Ovary (tissue), 9 donors: ENCODE data around the gene MARCHF3. TPM values are rescaled to one million over a fixed set of nuclear protein-coding genes. Genes with fewer than 3 reads are reported as not detected.

ENCODE experiments used
- DNase-seq, 5 donors: peaks; one replicate each; pipeline ENCODE4 v3.0.0-alpha.2; 2019 to 2020
- H3K27ac ChIP-seq, 2 donors: fragments of 200-600 bp; one replicate each; pipeline versions ENCODE4 v1.5.1 to v1.8.0; 2019 to 2022
- H3K27me3 ChIP-seq: fragments of 200-600 bp; one replicate; pipeline ENCODE4 v1.8.0; 2022
- H3K36me3 ChIP-seq: fragments of 200-600 bp; sonication (generic); one replicate; pipeline ENCODE4 v1.5.1; 2019
- H3K4me1 ChIP-seq: one replicate; pipeline ENCODE4 v1.8.1; 2013; ENCODE audit warnings: mild to moderate bottlenecking, moderate library complexity; ENCODE audit not compliant: insufficient read depth
- H3K4me3 ChIP-seq: fragments of 200-600 bp; sonication (generic); one replicate; pipeline ENCODE4 v1.5.1; 2017
- H3K9me3 ChIP-seq, 2 donors: fragments of 200-600 bp in 1 of 2; sonication (generic) in 1 of 2; one replicate each; pipeline versions ENCODE4 v1.5.1 to v1.8.1; 2013 to 2019; ENCODE audit warnings: mild to moderate bottlenecking in 1 of 2, moderate library complexity in 1 of 2
- EP300 ChIP-seq: sonication (generic); formaldehyde crosslinking; IDR thresholded peaks from one replicate; pipeline ENCODE4 v1.6.1; 2017; ENCODE audit warnings: antibody characterized with exemption
- POLR2A ChIP-seq: fragments of 450-650 bp; IDR thresholded peaks from one replicate; pipeline ENCODE4 v1.6.1; 2017; ENCODE audit warnings: antibody characterized with exemption, mild to moderate bottlenecking, moderate library complexity
- WGBS, 3 donors: extraction: QIAGEN DNeasy Blood & Tissue Kit in 1 of 3; methylation state at CpG; one replicate each; pipeline versions ENCODE4 v1.1.5 to v1.1.7; 2013 to 2017; 5-methylcytosine and 5-hydroxymethylcytosine counted together
- intact Hi-C, 4 donors: fragments of 100-400 bp; cut with DNase I; formaldehyde crosslinking; loops; one replicate each; pipeline versions ENCODE4 v1.11.0 to v1.15.1; 2022 to 2023
- polyA plus RNA-seq, 2 donors: library from polyadenylated mRNA; stranded (reverse); fragments of 200-250 nt in 1 of 2; fragments of 350-450 nt in 1 of 2; fragmentation: Illumina TruSeq in 1 of 2; extraction: RNeasy Lipid Tissue Mini Kit (QIAGEN cat#74804) in 1 of 2; gene quantifications; one replicate each; pipeline ENCODE4 v1.2.3, GENCODE V29; 2013 to 2014
- total RNA-seq, 7 donors: library from RNA; depleted of rRNA in 2 of 7; stranded (reverse); fragments of >200 nt in 2 of 7; fragmentation: NEBNext Ultra II Directional in 3 of 7; extraction: Animal tissue kit (Norgen Biotek cat#: 25700) in 3 of 7; gene quantifications; one replicate each; pipeline versions ENCODE4 v1.1.0 to v1.2.4, GENCODE V29; 2016 to 2023
- TF ChIP-seq, protein P1 (sequence below), 3 donors: fragments of 450-650 bp in 2 of 3; fragments of 200-600 bp in 1 of 3; IDR thresholded peaks; one replicate each; pipeline versions ENCODE4 v1.5.1 to v1.8.0; 2016 to 2022; ENCODE audit warnings: antibody characterized with exemption in 3 of 3, mild to moderate bottlenecking in 1 of 3
- donor health status: DM: no; HTN: no; CAD: no; lungs with moderate emphysema.
- donor health status: DM: no; HTN: no; CAD: no.
- donor health status: Bipolar disorder and iron deficiency.
- donor health status: DM: yes; HTN: yes; CAD: no.
- donor health status: DM: no; HTN: no; CAD: no.
- donor health status: DM: yes; HTN: yes; CAD: no.

Gene MARCHF3
- total and polyA plus RNA-seq, 9 donors, result 2.1 to 13.8 (median 4.5) TPM

DNA sequence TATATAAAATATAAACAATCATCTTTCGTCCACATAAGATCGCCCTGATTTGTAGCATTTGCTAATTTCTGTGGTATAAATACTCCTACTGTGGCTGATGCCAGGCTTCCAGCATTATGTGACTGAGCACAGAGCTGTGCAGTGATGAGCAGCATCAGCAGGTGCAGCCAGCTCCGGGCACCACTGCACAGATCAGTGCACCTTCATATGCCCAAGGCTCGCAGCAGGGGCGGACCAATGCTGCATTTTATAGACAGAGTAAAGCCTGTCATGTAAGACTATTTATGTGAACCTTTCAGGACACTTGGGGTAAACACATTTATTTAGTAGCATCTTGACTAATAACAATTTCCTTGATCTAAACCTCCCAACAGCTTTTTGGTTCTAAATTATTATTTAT is 200.3 kb downstream of the MARCHF3 start:
- no peaks in the 10 kb centered on the region for H3K36me3 ChIP-seq
- H3K27ac ChIP-seq, result no peak overlapping the region
- 91 to 96% (median 93%) methylated on average over 5 of the region's 5 CpGs for WGBS, 3 donors
- H3K4me1 ChIP-seq, result no peaks in the 10 kb centered on the region
- no peak for DNase-seq
- intact Hi-C loops, result loop anchor here in 1 of 4 donors (10.0 kb wide), 1 partner anchor 665 kb away; no protein-coding TSS in a partner anchor
- H3K27me3 ChIP-seq, result no peaks in the 10 kb centered on the region
- H3K4me3 ChIP-seq, result no peak overlapping the region
- no peak for TF ChIP-seq POLR2A
- TF ChIP-seq, protein P1, sequence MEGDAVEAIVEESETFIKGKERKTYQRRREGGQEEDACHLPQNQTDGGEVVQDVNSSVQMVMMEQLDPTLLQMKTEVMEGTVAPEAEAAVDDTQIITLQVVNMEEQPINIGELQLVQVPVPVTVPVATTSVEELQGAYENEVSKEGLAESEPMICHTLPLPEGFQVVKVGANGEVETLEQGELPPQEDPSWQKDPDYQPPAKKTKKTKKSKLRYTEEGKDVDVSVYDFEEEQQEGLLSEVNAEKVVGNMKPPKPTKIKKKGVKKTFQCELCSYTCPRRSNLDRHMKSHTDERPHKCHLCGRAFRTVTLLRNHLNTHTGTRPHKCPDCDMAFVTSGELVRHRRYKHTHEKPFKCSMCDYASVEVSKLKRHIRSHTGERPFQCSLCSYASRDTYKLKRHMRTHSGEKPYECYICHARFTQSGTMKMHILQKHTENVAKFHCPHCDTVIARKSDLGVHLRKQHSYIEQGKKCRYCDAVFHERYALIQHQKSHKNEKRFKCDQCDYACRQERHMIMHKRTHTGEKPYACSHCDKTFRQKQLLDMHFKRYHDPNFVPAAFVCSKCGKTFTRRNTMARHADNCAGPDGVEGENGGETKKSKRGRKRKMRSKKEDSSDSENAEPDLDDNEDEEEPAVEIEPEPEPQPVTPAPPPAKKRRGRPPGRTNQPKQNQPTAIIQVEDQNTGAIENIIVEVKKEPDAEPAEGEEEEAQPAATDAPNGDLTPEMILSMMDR (IDR thresholded peaks at IDR 0.05), result no peak
- no peak for TF ChIP-seq EP300
- H3K9me3 ChIP-seq, result no peaks in the 10 kb centered on the region

DNA sequence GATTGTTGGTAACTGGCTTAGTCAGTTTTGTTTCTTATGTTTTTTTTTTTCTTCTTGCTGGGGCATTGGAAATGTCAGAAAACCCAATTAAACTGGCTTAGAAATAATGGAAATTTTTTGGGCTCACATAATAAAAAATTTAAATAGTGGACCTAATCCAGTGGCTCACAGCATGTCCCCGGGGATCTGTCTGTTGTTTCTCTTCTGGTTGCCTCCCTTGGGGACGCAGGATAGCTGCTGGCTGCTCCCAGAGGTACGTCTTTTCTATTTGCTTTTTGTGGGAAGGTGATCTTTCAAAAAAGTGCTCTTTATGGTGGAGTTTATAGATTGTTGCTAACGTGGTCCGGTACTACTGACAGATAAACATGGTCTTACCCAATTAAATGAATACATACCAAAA is 201.3 kb downstream of the MARCHF3 start:
- 89 to 92% (median 92%) methylated on average over 5 of the region's 5 CpGs for WGBS, 3 donors
- no peak overlapping the region for H3K4me3 ChIP-seq
- no peak overlapping the region for H3K27ac ChIP-seq
- no peak for TF ChIP-seq POLR2A
- TF ChIP-seq, protein P1 (IDR thresholded peaks at IDR 0.05), result no peak
- no peak for TF ChIP-seq EP300
- H3K4me1 ChIP-seq, result no peaks in the 10 kb centered on the region
- intact Hi-C loops, result no loop called here
- H3K27me3 ChIP-seq, result no peaks in the 10 kb centered on the region
- DNase-seq, result no peak
- no peaks in the 10 kb centered on the region for H3K9me3 ChIP-seq
- no peaks in the 10 kb centered on the region for H3K36me3 ChIP-seq

DNA sequence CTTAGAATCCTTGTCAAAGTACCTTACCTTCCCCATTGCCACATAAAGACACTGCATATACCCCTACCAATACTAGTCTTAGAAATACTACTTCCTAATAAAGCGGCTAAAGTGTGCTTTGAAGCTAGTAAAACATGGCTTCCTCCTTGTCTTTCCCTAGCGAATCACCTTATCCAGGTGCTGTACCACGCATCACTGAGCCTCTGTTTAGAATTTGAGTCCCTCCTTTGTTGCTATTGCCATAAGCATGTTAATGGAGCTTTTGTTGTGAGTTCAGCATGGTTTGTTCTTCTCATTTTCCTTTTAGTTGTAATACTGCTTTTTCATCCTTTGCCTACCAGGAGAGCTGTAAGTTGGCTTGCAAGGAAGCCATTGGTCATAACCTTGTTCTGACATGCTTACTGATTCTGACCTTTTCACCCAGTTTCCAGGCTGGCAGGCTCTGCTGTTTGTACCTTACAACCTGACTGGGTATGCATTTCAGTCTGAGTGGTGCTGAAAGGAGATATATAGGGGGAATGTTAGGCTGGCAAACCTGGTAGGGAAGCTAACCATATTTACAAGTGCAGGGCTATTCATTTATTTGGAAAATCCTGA is 203.6 kb downstream of the MARCHF3 start:
- no peaks in the 10 kb centered on the region for H3K36me3 ChIP-seq
- H3K4me3 ChIP-seq, result no peak overlapping the region
- H3K4me1 ChIP-seq, result no peaks in the 10 kb centered on the region
- no peak overlapping the region for H3K27ac ChIP-seq
- no peaks in the 10 kb centered on the region for H3K9me3 ChIP-seq
- 66 to 81% (median 78%) methylated on average over 3 of the region's 3 CpGs for WGBS, 3 donors
- no peaks in the 10 kb centered on the region for H3K27me3 ChIP-seq
- intact Hi-C loops, result no loop called here
- TF ChIP-seq EP300 (no peak), POLR2A (no peak)
- TF ChIP-seq, protein P1 (IDR thresholded peaks at IDR 0.05), result no peak
- DNase-seq, result no peak

DNA sequence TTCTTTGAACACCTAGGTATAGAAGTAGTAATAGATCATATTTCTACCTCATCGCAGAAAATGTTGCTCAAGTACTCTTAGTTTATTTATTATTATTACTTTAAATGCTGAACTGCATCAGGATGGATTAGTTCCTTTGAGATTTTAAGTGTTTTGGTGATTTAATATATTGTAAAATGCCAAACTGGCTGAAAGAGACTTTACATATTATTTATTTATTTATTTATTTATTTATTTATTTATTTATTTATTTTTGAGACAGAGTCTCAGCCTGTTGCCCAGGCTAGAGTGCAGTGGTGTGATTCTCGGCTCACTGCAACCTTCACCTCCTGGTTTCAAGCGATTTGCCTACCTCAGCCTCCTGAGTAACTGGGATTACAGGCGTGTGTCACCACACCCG is 211.1 kb downstream of the MARCHF3 start:
- WGBS, 3 donors, result 97 to 99% (median 98%) methylated on average over 5 of the region's 5 CpGs
- no peak overlapping the region for H3K27ac ChIP-seq
- TF ChIP-seq, protein P1 (IDR thresholded peaks at IDR 0.05), result no peak
- TF ChIP-seq EP300 (no peak), POLR2A (no peak)
- no peaks in the 10 kb centered on the region for H3K36me3 ChIP-seq
- intact Hi-C loops, result no loop called here
- no peak overlapping the region for H3K4me3 ChIP-seq
- H3K9me3 ChIP-seq, result no peaks in the 10 kb centered on the region
- no peak for DNase-seq
- no peaks in the 10 kb centered on the region for H3K27me3 ChIP-seq
- no peaks in the 10 kb centered on the region for H3K4me1 ChIP-seq
